Measurements from ENCODE around the gene FOXP1.

- TF ChIP-seq EZH2 (IDR thresholded peaks at IDR 0.05; ENCODE audit: borderline replicate concordance, low read depth, low read length, poor library complexity, severe bottlenecking) (no peak), CTCF (conservative IDR thresholded peaks at IDR 0.05; ENCODE audit: low read depth, low read length) (no peak)
These were observed 274.7 kb downstream of the FOXP1 start for GRCh38 chr3:71308836-71309235.
